SK-N-SH (cell line): Measurements from ENCODE around the gene HLA-DPB1. TPM values are rescaled to one million over a fixed set of nuclear protein-coding genes. Genes with fewer than 3 reads are reported as not detected.
A peak's percentile ranks its signal among the peaks of the same experiment; 100 is the strongest.

Source experiments
- CTCF ChIA-PET: fragments of 300-600, 350-600 bp; formaldehyde crosslinking; extraction: SDS; loops from one replicate; lab custom pipeline; 2021; lab: Yijun Ruan, JAX
- POLR2A ChIA-PET: fragments of 350-600 bp; sonication (Branson Sonifier 250); formaldehyde crosslinking; extraction: SDS; loops from one replicate; lab custom pipeline; 2020; ENCODE audit warnings: antibody characterized with exemption, inconsistent platforms; lab: Yijun Ruan, JAX
- DNase-seq: peaks from one replicate; pipeline ENCODE4 v3.0.0; 2012
- H2AFZ ChIP-seq: fragments of 200-600 bp; sonication (generic); 2 replicates; pipeline ENCODE4 v1.8.1; 2016; ENCODE audit warnings: antibody characterized with exemption, mild to moderate bottlenecking, low read depth
- H3F3A ChIP-seq: fragments of 200-600 bp; sonication (generic); replicated peaks from 2 replicates; pipeline ENCODE3; 2016; ENCODE audit warnings: antibody characterized with exemption, mild to moderate bottlenecking; ENCODE audit not compliant: insufficient read depth
- H3K27ac ChIP-seq, 2 experiments: fragments of 200-500 bp in 1 of 2; fragments of 200-600 bp in 1 of 2; sonication (Bioruptor generic) in 1 of 2; sonication (generic), shearing (Covaris generic) in 1 of 2; 2 replicates each; pipeline versions ENCODE4 v1.5.1 to v1.6.1; 2014 to 2016; ENCODE audit warnings: low read depth in 2 of 2, inconsistent platforms in 1 of 2, low read length in 1 of 2, mild to moderate bottlenecking in 1 of 2, mixed read lengths in 1 of 2
- H3K27me3 ChIP-seq: fragments of 200-600 bp; sonication (generic), shearing (Covaris generic); 2 replicates; pipeline ENCODE4 v1.6.1; 2016; ENCODE audit warnings: mixed run types; ENCODE audit not compliant: insufficient read depth
- H3K36me3 ChIP-seq, 2 experiments: fragments of 200-500 bp in 1 of 2; fragments of 200-600 bp in 1 of 2; sonication (Bioruptor generic) in 1 of 2; sonication (generic) in 1 of 2; replicated peaks in 1 of 2; 2 replicates each; pipeline versions ENCODE3 to v1.5.1; 2014 to 2016; ENCODE audit warnings: low read length in 1 of 2, mild to moderate bottlenecking in 1 of 2; ENCODE audit not compliant: insufficient read depth in 2 of 2, control insufficient read depth in 1 of 2
- H3K4me1 ChIP-seq, 2 experiments: fragments of 200-500 bp in 1 of 2; fragments of 200-600 bp in 1 of 2; sonication (Bioruptor generic) in 1 of 2; sonication (generic), shearing (Covaris generic) in 1 of 2; 2 replicates each; pipeline versions ENCODE4 v1.5.1 to v1.6.1; 2014 to 2016; ENCODE audit warnings: low read depth in 1 of 2, low read length in 1 of 2, mixed run types in 1 of 2; ENCODE audit not compliant: insufficient read depth in 2 of 2, control insufficient read depth in 1 of 2
- H3K4me2 ChIP-seq: fragments of 200-600 bp; sonication (generic), shearing (Covaris generic); 2 replicates; pipeline ENCODE4 v1.6.1; 2017; ENCODE audit warnings: mixed run types
- H3K4me3 ChIP-seq, 2 experiments: fragments of 200-500 bp in 1 of 2; fragments of 200-600 bp in 1 of 2; sonication (Bioruptor generic) in 1 of 2; sonication (generic), shearing (Covaris generic) in 1 of 2; 2 replicates each; pipeline versions ENCODE4 v1.5.1 to v1.8.1; 2014 to 2016; ENCODE audit warnings: low read depth in 2 of 2, inconsistent platforms in 1 of 2, low read length in 1 of 2, mild to moderate bottlenecking in 1 of 2, mixed read lengths in 1 of 2, moderate library complexity in 1 of 2
- H3K79me2 ChIP-seq: fragments of 200-600 bp; sonication (generic); 2 replicates; pipeline ENCODE4 v1.8.1; 2017; ENCODE audit warnings: mild to moderate bottlenecking; ENCODE audit not compliant: insufficient read depth
- H3K9ac ChIP-seq: fragments of 200-600 bp; sonication (generic); 2 replicates; pipeline ENCODE4 v1.6.1; 2017; ENCODE audit warnings: mixed run types
- H3K9me2 ChIP-seq: fragments of 200-600 bp; sonication (generic); 2 replicates; pipeline ENCODE4 v1.6.1; 2017; ENCODE audit warnings: mixed run types
- H3K9me3 ChIP-seq: fragments of 200-600 bp; sonication (generic); 2 replicates; pipeline ENCODE4 v1.6.1; 2017; ENCODE audit warnings: mixed run types, mild to moderate bottlenecking, moderate library complexity
- H4K20me1 ChIP-seq: fragments of 200-600 bp; sonication (generic); 2 replicates; pipeline ENCODE4 v1.6.1; 2017; ENCODE audit warnings: mild to moderate bottlenecking, mixed run types; ENCODE audit not compliant: insufficient read depth
- CHD2 ChIP-seq: fragments of 150-350 bp; IDR thresholded peaks from 2 replicates; pipeline ENCODE4 v1.6.1; 2018; ENCODE audit warnings: low read length; ENCODE audit not compliant: partially characterized antibody
- ELF1 ChIP-seq: IDR thresholded peaks from 2 replicates; pipeline ENCODE4 v1.4.0; 2012
- EP300 ChIP-seq, 2 experiments: IDR thresholded peaks; 2 replicates each; pipeline versions ENCODE4 v1.4.0 to v1.6.1; 2012; ENCODE audit warnings: borderline replicate concordance in 1 of 2, low read depth in 1 of 2, low read length in 1 of 2
- EZH2phosphoT487 ChIP-seq: fragments of 200-600 bp; sonication (generic); IDR thresholded peaks from 2 replicates; pipeline ENCODE4 v1.6.1; 2017; ENCODE audit warnings: low read depth, mixed run types, mild to moderate bottlenecking, antibody characterized with exemption, moderate library complexity, borderline replicate concordance
- FOSL2 ChIP-seq: IDR thresholded peaks from 2 replicates; pipeline ENCODE4 v1.4.0; 2012; ENCODE audit warnings: low read depth, mild to moderate bottlenecking, moderate library complexity, borderline replicate concordance
- FOXJ3 ChIP-seq: sonication (generic); formaldehyde crosslinking; IDR thresholded peaks from 2 replicates; pipeline ENCODE4 v1.5.1; 2020; ENCODE audit warnings: mild to moderate bottlenecking, missing genetic modification reagents
- FOXM1 ChIP-seq: IDR thresholded peaks from 2 replicates; pipeline ENCODE4 v1.4.0; 2012; ENCODE audit warnings: low read depth, mild to moderate bottlenecking
- GABPA ChIP-seq: IDR thresholded peaks from 2 replicates; pipeline ENCODE4 v1.4.0; 2012; ENCODE audit warnings: low read depth, mild to moderate bottlenecking
- MAX ChIP-seq: IDR thresholded peaks from 2 replicates; pipeline ENCODE4 v1.4.0; 2012; ENCODE audit warnings: low read depth
- MEF2A ChIP-seq: IDR thresholded peaks from 2 replicates; pipeline ENCODE4 v1.4.0; 2012; ENCODE audit warnings: low read depth, borderline replicate concordance
- MXI1 ChIP-seq: IDR thresholded peaks from 2 replicates; pipeline ENCODE4 v1.6.1; 2012; ENCODE audit warnings: mild to moderate bottlenecking, low read depth, low read length, improper control_type of control experiment
- NFIC ChIP-seq: IDR thresholded peaks from 2 replicates; pipeline ENCODE4 v1.4.0; 2012; ENCODE audit warnings: borderline replicate concordance
- NRF1 ChIP-seq: IDR thresholded peaks from 2 replicates; pipeline ENCODE4 v1.6.1; 2012; ENCODE audit warnings: low read depth, mild to moderate bottlenecking, low read length
- PBX3 ChIP-seq: IDR thresholded peaks from 2 replicates; pipeline ENCODE4; 2012
- POLR2AphosphoS5 ChIP-seq: IDR thresholded peaks from 2 replicates; pipeline ENCODE4 v1.6.1; 2012; ENCODE audit warnings: low read depth, low read length
- RFX5 ChIP-seq: IDR thresholded peaks from 2 replicates; pipeline ENCODE4 v1.6.1; 2012; ENCODE audit warnings: mild to moderate bottlenecking, improper control_type of control experiment, low read length
- RXRA ChIP-seq: IDR thresholded peaks from 2 replicates; pipeline ENCODE4 v1.4.0; 2012; ENCODE audit warnings: low read depth, mild to moderate bottlenecking, borderline replicate concordance
- SIN3A ChIP-seq: IDR thresholded peaks from 2 replicates; pipeline ENCODE4 v1.6.1; 2012; ENCODE audit warnings: low read depth, mild to moderate bottlenecking, low read length, moderate library complexity, borderline replicate concordance
- SMC3 ChIP-seq: IDR thresholded peaks from 2 replicates; pipeline ENCODE4 v1.6.1; 2012; ENCODE audit warnings: low read depth, low read length, improper control_type of control experiment
- TAF1 ChIP-seq: IDR thresholded peaks from 2 replicates; pipeline ENCODE4 v1.6.1; 2012; ENCODE audit warnings: low read depth, mild to moderate bottlenecking, low read length, moderate library complexity, borderline replicate concordance
- TCF12 ChIP-seq: IDR thresholded peaks from 2 replicates; pipeline ENCODE4 v1.4.0; 2012
- USF1 ChIP-seq: IDR thresholded peaks from 2 replicates; pipeline ENCODE4 v1.4.0; 2012; ENCODE audit warnings: low read depth, borderline replicate concordance
- WGBS: methylation state at CpG from one replicate; pipeline ENCODE4 v1.1.6; 2017; ENCODE audit warnings: low lambda C conversion rate; 5-methylcytosine and 5-hydroxymethylcytosine counted together
- polyA plus RNA-seq, 3 experiments: library from polyadenylated mRNA; depleted of rRNA; stranded (reverse); fragments of >200 nt; gene quantifications; 2 replicates each; pipeline ENCODE4 v1.2.3, GENCODE V29; 2012

The HLA-DPB1 gene
- polyA plus RNA-seq, 1 of the 3 experiments (the other 2 are of a cell fraction), result 2.0 TPM

- H3K9ac ChIP-seq, result no peak overlapping the region
- no peaks in the 10 kb centered on the region for H3K9me2 ChIP-seq
- POLR2A ChIA-PET, result interaction anchor here (0.5 kb wide), 1 partner anchor 1684 kb away, joined by 5 read pairs; no protein-coding TSS in a partner anchor
- DNase-seq, result no peak
- no peak overlapping the region for H3K4me2 ChIP-seq
- CTCF ChIA-PET, result interaction anchor here (0.9 to 1.5 kb wide), 4 partner anchors 10 to 204 kb away, joined by 3 to 5 read pairs (median 3); no protein-coding TSS in a partner anchor
- no peaks in the 10 kb centered on the region for H3F3A ChIP-seq
- no peaks in the 10 kb centered on the region for H3K79me2 ChIP-seq
- peaks cover 0 to 3% of the 10 kb centered on the region in 2 experiments; a peak in 1 of 4 replicates for H3K4me1 ChIP-seq
- no peaks in the 10 kb centered on the region for H4K20me1 ChIP-seq
- no peak overlapping the region for H2AFZ ChIP-seq
- no peak for TF ChIP-seq SMC3
- TF ChIP-seq FOSL2, result no peak
- TF ChIP-seq FOXM1, result no peak
- no peak for TF ChIP-seq RXRA
- TF ChIP-seq ELF1, result no peak
- no peak for TF ChIP-seq NRF1
- no peak overlapping the region for H3K27ac ChIP-seq
- H3K4me3 ChIP-seq, result no peak overlapping the region
- no peaks in the 10 kb centered on the region for H3K9me3 ChIP-seq
- H3K36me3 ChIP-seq, result no peaks in the 10 kb centered on the region
- peaks cover 16% of the 10 kb centered on the region for H3K27me3 ChIP-seq
- 19% methylated on average over 7 of the region's 7 CpGs for WGBS
Measured at GRCh38 chr6:33072508-33073100, 3.2 kb upstream of the HLA-DPB1 start.

GRCh38 chr6:33073431-33073871 is 2.3 kb upstream of the HLA-DPB1 start, which contains the start of gene HLA-DPA1:
TSS of gene HLA-DPA1 (minus strand) at chr6:33073649.
- Histone ChIP-seq H3K27ac (no peak within 1 kb of the TSS), H3K36me3 (no peaks in the 10 kb centered on the region), H3K4me2 (peak within 1 kb of the TSS; percentile 30; the same call in 1 of the 2 replicates), H3K27me3 (peaks cover 19% of the 10 kb centered on the region), H3K4me3 (peak within 1 kb of the TSS in 1 of 2 experiments; percentile 21; a peak in 1 of 4 replicates), H3F3A (no peaks in the 10 kb centered on the region), H3K9me3 (no peaks in the 10 kb centered on the region), H2AFZ (peak within 1 kb of the TSS; percentile 16; the same call in 1 of the 2 replicates), H3K9me2 (no peaks in the 10 kb centered on the region), H3K9ac (no peak within 1 kb of the TSS), H3K4me1 (peaks cover 0 to 3% of the 10 kb centered on the region in 2 experiments; a peak in 1 of 4 replicates), H4K20me1 (no peaks in the 10 kb centered on the region), H3K79me2 (no peaks in the 10 kb centered on the region)
- POLR2A ChIA-PET, result interaction anchor here (0.5 kb wide), 1 partner anchor 1683 kb away, joined by 5 read pairs; no protein-coding TSS in a partner anchor
- CTCF ChIA-PET, result interaction anchor here (0.9 to 1.5 kb wide), 4 partner anchors 11 to 234 kb away, joined by 3 to 5 read pairs (median 3); no protein-coding TSS in a partner anchor
- TF ChIP-seq USF1 (no peak), EZH2phosphoT487 (no peak), TAF1 (no peak), RFX5 (peak; percentile 99)
- WGBS, result 2% methylated on average over 8 of the region's 8 CpGs
- peak; percentile 38 for DNase-seq

GRCh38 chr6:33075208-33075567 is 602 bp upstream of the HLA-DPB1 start:
- no peaks in the 10 kb centered on the region for H3K9me2 ChIP-seq
- no peak overlapping the region for H3K4me2 ChIP-seq
- no peaks in the 10 kb centered on the region for H3K36me3 ChIP-seq
- H3K79me2 ChIP-seq, result no peaks in the 10 kb centered on the region
- POLR2A ChIA-PET, result no interaction called here
- H3K27me3 ChIP-seq, result peaks cover 35% of the 10 kb centered on the region; the same call in 1 of the 2 replicates
- TF ChIP-seq NFIC (no peak), MEF2A (no peak), PBX3 (no peak), FOXM1 (no peak), SMC3 (no peak), GABPA (no peak), EZH2phosphoT487 (no peak), TCF12 (no peak), POLR2AphosphoS5 (no peak), SIN3A (no peak), EP300 (IDR thresholded peaks at IDR 0.05; ENCODE audit: borderline replicate concordance in 1 of 2, low read depth in 1 of 2, low read length in 1 of 2) (no peak), FOXJ3 (CRISPR knock-in tag) (no peak), CHD2 (no peak), MXI1 (no peak), MAX (no peak)
- no peaks in the 10 kb centered on the region for H3K9me3 ChIP-seq
- H3K4me3 ChIP-seq, result no peak overlapping the region
- no peaks in the 10 kb centered on the region for H3F3A ChIP-seq
- no peak overlapping the region for H3K27ac ChIP-seq
- H3K9ac ChIP-seq, result no peak overlapping the region
- no peaks in the 10 kb centered on the region for H4K20me1 ChIP-seq
- H2AFZ ChIP-seq, result no peak overlapping the region
- no peak for DNase-seq
- CTCF ChIA-PET, result interaction anchor here (0.8 to 1.5 kb wide), 3 partner anchors 14 to 86 kb away, joined by 3 read pairs; no protein-coding TSS in a partner anchor
- H3K4me1 ChIP-seq, result peaks cover 0 to 3% of the 10 kb centered on the region in 2 experiments; a peak in 1 of 4 replicates
- 18% methylated on average over 4 of the region's 4 CpGs for WGBS
